Hepatocyte (in vitro differentiated cells): Measurements from ENCODE around the gene ETV5. TPM values are rescaled to one million over a fixed set of nuclear protein-coding genes. Genes with fewer than 3 reads are reported as not detected.
A peak's percentile ranks its signal among the peaks of the same experiment; 100 is the strongest.

Experiments used
- DNase-seq: peaks from one replicate; pipeline ENCODE4 v3.0.0-alpha.2; 2016; ENCODE audit warnings: low spot score
- H2AFZ ChIP-seq: fragments of 200-600 bp; sonication (generic); 2 replicates; pipeline ENCODE4 v1.6.0; 2016; ENCODE audit warnings: antibody characterized with exemption, mild to moderate bottlenecking
- H3K27ac ChIP-seq: fragments of 200-600 bp; sonication (generic); 2 replicates; pipeline ENCODE4 v1.5.1; 2016; ENCODE audit warnings: mild to moderate bottlenecking
- H3K27me3 ChIP-seq: fragments of 200-600 bp; sonication (generic); 2 replicates; pipeline ENCODE4 v1.6.1; 2016
- H3K36me3 ChIP-seq: fragments of 200-600 bp; sonication (generic); replicated peaks from 2 replicates; pipeline ENCODE4 v1.5.1; 2016; ENCODE audit warnings: low read depth; ENCODE audit not compliant: insufficient read depth
- H3K4me1 ChIP-seq: fragments of 200-600 bp; sonication (generic); 2 replicates; pipeline ENCODE4 v1.5.1; 2016; ENCODE audit warnings: mild to moderate bottlenecking, moderate library complexity; ENCODE audit not compliant: insufficient read depth
- H3K4me2 ChIP-seq: fragments of 200-600 bp; sonication (generic); 2 replicates; pipeline ENCODE4 v1.6.0; 2016
- H3K4me3 ChIP-seq: fragments of 200-600 bp; sonication (generic); 2 replicates; pipeline ENCODE4 v1.5.1; 2016; ENCODE audit warnings: mild to moderate bottlenecking
- H3K79me2 ChIP-seq: fragments of 200-600 bp; sonication (generic); 2 replicates; pipeline ENCODE4 v1.6.0; 2017; ENCODE audit warnings: mild to moderate bottlenecking
- H3K9me2 ChIP-seq: fragments of 200-600 bp; sonication (generic); replicated peaks from 2 replicates; pipeline ENCODE4 v1.6.0; 2017; ENCODE audit warnings: mild to moderate bottlenecking; ENCODE audit not compliant: insufficient read depth
- H3K9me3 ChIP-seq: fragments of 200-600 bp; sonication (generic); 2 replicates; pipeline ENCODE4 v1.5.1; 2016; ENCODE audit warnings: low read depth, mild to moderate bottlenecking
- H4K20me1 ChIP-seq: fragments of 200-600 bp; sonication (generic); 2 replicates; pipeline ENCODE4 v1.6.0; 2016; ENCODE audit warnings: mild to moderate bottlenecking; ENCODE audit not compliant: insufficient read depth, poor library complexity, severe bottlenecking
- EZH2 ChIP-seq: fragments of 200-600 bp; sonication (generic); IDR thresholded peaks from 2 replicates; pipeline ENCODE4 v1.6.1; 2016; ENCODE audit warnings: antibody characterized with exemption, mild to moderate bottlenecking, borderline replicate concordance
- EZH2phosphoT487 ChIP-seq: fragments of 200-600 bp; sonication (generic); IDR thresholded peaks from one replicate; pipeline ENCODE4 v1.6.1; 2018; ENCODE audit warnings: antibody characterized with exemption, mild to moderate bottlenecking, low read depth, moderate library complexity; ENCODE audit not compliant: unreplicated experiment, severe bottlenecking
- WGBS: methylation state at CpG from one replicate; pipeline ENCODE4 v1.1.6; 2016; ENCODE audit warnings: low lambda C conversion rate; ENCODE audit errors: missing lambda C conversion rate; 5-methylcytosine and 5-hydroxymethylcytosine counted together
- polyA plus RNA-seq: library from polyadenylated mRNA; unstranded; fragments of >200 nt; fragmentation: Nextera tagmentation; extraction: Ambion mirVana; gene quantifications from 2 replicates; pipeline ENCODE4 v1.2.1, GENCODE V29; 2016
- total RNA-seq: library from RNA; depleted of rRNA; stranded (reverse); fragments of >200 nt; gene quantifications from 2 replicates; pipeline ENCODE4 v1.2.3, GENCODE V29; 2014
- TF ChIP-seq, protein P1 (sequence below): fragments of 200-600 bp; sonication (generic); IDR thresholded peaks from 2 replicates; pipeline ENCODE4 v1.5.1; 2016; ENCODE audit warnings: antibody characterized with exemption, mild to moderate bottlenecking; ENCODE audit not compliant: poor library complexity

Gene ETV5
- total and polyA plus RNA-seq, 2 experiments from 2014 or later = 12.2 to 15.0 TPM

- peak overlapping the region; percentile 94 for H3K4me2 ChIP-seq
- peak overlapping the region; percentile 21 for H3K27ac ChIP-seq
- H3K36me3 ChIP-seq = no peaks in the 10 kb centered on the region
- no peaks in the 10 kb centered on the region for H3K79me2 ChIP-seq
- 3% methylated on average over 35 of the region's 45 CpGs for WGBS
- H3K9me2 ChIP-seq = no peaks in the 10 kb centered on the region
- peaks cover 19% of the 10 kb centered on the region for H3K27me3 ChIP-seq
- no peaks in the 10 kb centered on the region for H3K9me3 ChIP-seq
- TF ChIP-seq EZH2phosphoT487 (no peak), EZH2 (no peak)
- TF ChIP-seq, protein P1, sequence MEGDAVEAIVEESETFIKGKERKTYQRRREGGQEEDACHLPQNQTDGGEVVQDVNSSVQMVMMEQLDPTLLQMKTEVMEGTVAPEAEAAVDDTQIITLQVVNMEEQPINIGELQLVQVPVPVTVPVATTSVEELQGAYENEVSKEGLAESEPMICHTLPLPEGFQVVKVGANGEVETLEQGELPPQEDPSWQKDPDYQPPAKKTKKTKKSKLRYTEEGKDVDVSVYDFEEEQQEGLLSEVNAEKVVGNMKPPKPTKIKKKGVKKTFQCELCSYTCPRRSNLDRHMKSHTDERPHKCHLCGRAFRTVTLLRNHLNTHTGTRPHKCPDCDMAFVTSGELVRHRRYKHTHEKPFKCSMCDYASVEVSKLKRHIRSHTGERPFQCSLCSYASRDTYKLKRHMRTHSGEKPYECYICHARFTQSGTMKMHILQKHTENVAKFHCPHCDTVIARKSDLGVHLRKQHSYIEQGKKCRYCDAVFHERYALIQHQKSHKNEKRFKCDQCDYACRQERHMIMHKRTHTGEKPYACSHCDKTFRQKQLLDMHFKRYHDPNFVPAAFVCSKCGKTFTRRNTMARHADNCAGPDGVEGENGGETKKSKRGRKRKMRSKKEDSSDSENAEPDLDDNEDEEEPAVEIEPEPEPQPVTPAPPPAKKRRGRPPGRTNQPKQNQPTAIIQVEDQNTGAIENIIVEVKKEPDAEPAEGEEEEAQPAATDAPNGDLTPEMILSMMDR = no peak
- H4K20me1 ChIP-seq = no peaks in the 10 kb centered on the region
- H3K4me3 ChIP-seq = peak overlapping the region; percentile 84
- peak; percentile 81 for DNase-seq
- H3K4me1 ChIP-seq = peaks cover 20% of the 10 kb centered on the region
- peak overlapping the region; percentile 79 for H2AFZ ChIP-seq
These were observed 1.4 kb downstream of the ETV5 start for GRCh38 chr3:186107215-186108105.

DNA sequence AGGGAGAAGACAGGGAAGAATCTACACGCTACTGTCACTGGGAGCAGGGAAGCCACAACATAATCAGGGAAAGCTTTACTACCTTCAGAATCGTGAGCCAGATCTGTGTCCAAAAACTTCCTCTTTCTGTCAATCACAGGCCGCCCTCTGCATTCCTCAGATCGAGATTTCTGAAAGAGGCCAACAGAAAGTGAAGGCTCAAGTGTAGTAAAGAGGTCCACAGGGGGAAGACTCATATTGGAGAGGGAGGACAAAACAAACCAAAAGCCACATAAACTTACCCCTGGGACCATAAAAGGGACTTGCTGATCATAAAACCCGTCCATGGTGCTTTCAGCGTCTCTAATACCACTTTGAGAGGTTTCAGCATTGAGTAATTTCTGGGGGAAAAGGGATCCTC lies 3.3 kb downstream of the ETV5 start:
- peaks cover 18% of the 10 kb centered on the region for H3K4me1 ChIP-seq
- H3K4me2 ChIP-seq = no peak overlapping the region
- H3K9me3 ChIP-seq = no peaks in the 10 kb centered on the region
- no peaks in the 10 kb centered on the region for H3K36me3 ChIP-seq
- no peak overlapping the region for H3K27ac ChIP-seq
- no peak overlapping the region for H2AFZ ChIP-seq
- no peaks in the 10 kb centered on the region for H3K9me2 ChIP-seq
- H3K79me2 ChIP-seq = no peaks in the 10 kb centered on the region
- 44% methylated on average over 6 of the region's 6 CpGs for WGBS
- H4K20me1 ChIP-seq = no peaks in the 10 kb centered on the region
- H3K4me3 ChIP-seq = no peak overlapping the region
- no peak for DNase-seq
- no peak for TF ChIP-seq EZH2phosphoT487
- TF ChIP-seq, protein P1 = no peak
- no peak for TF ChIP-seq EZH2
- peaks cover 13% of the 10 kb centered on the region for H3K27me3 ChIP-seq

DNA sequence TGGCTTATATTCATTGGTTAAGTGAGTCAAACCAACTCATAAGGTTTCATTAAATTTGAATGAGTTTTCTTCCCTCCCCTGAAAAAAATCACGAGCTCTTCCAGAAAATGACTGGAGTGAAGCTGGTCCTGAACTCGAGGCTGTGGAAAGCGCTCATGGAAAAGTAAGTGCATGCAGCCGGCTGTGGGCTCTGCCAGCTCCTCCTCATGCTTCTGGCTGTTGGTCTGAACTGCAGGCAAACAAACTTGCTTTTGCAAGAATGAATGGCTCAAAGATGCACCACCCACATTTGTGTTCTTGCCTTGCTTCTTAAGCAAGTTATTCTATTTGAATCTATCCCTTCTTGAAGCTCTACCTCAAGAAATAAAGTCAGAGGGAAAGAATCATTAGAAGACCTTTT lies 6.2 kb downstream of the ETV5 start:
- Histone ChIP-seq H3K9me3 (no peaks in the 10 kb centered on the region), H3K4me2 (no peak overlapping the region), H3K27me3 (peaks cover 13% of the 10 kb centered on the region), H4K20me1 (no peaks in the 10 kb centered on the region), H3K79me2 (no peaks in the 10 kb centered on the region), H3K36me3 (no peaks in the 10 kb centered on the region), H2AFZ (no peak overlapping the region), H3K9me2 (no peaks in the 10 kb centered on the region), H3K27ac (peak overlapping the region; percentile 33), H3K4me3 (no peak overlapping the region), H3K4me1 (peaks cover 21% of the 10 kb centered on the region)
- TF ChIP-seq, protein P1 = no peak
- TF ChIP-seq EZH2 = no peak
- no peak for TF ChIP-seq EZH2phosphoT487
- WGBS = 36% methylated on average over 4 of the region's 4 CpGs
- peak; percentile 31 for DNase-seq
